DND-41 (cell line): Measurements from ENCODE around the gene NUFIP1.

Source experiments
- ATAC-seq: fragments of 200-7000 bp; cut with Tn5 transposase; 3 replicates; pipeline ENCODE4 v1.9.1; 2021; ENCODE audit warnings: low read depth; ENCODE audit not compliant: insufficient read depth
- DNase-seq: peaks from one replicate; pipeline ENCODE4 v3.0.0-alpha.2; 2020
- H2AFZ ChIP-seq: 2 replicates; pipeline ENCODE4 v1.6.0; 2012; ENCODE audit warnings: low read depth, low read length
- H3K27ac ChIP-seq: 2 replicates; pipeline ENCODE4 v1.5.1; 2012; ENCODE audit warnings: low read length, inconsistent platforms
- H3K27me3 ChIP-seq: fragments of 200-600 bp; sonication (generic); 2 replicates; pipeline ENCODE4 v1.6.0; 2012; ENCODE audit warnings: low read length, mild to moderate bottlenecking, inconsistent platforms; ENCODE audit not compliant: insufficient read depth, poor library complexity
- H3K36me3 ChIP-seq: 2 replicates; pipeline ENCODE4 v1.5.1; 2012; ENCODE audit warnings: low read length, inconsistent platforms; ENCODE audit not compliant: insufficient read depth
- H3K4me1 ChIP-seq: 2 replicates; pipeline ENCODE4 v1.5.1; 2012; ENCODE audit warnings: mild to moderate bottlenecking, low read length; ENCODE audit not compliant: insufficient read depth
- H3K4me2 ChIP-seq: 2 replicates; pipeline ENCODE4 v1.6.0; 2012; ENCODE audit warnings: mild to moderate bottlenecking, moderate library complexity, low read length, inconsistent platforms; ENCODE audit not compliant: insufficient read depth
- H3K4me3 ChIP-seq, 2 experiments: fragments of 200-600 bp in 1 of 2; shearing (Covaris generic) in 1 of 2; 2 replicates each; pipeline ENCODE4 v1.5.1; 2012 to 2016; ENCODE audit warnings: inconsistent platforms in 2 of 2, low read length in 2 of 2, mild to moderate bottlenecking in 2 of 2, low read depth in 1 of 2, moderate library complexity in 1 of 2
- H3K79me2 ChIP-seq: 2 replicates; pipeline ENCODE4 v1.6.0; 2012; ENCODE audit warnings: low read length, inconsistent platforms; ENCODE audit not compliant: insufficient read depth
- H3K9ac ChIP-seq: 2 replicates; pipeline ENCODE4 v1.6.0; 2012; ENCODE audit warnings: low read depth, mild to moderate bottlenecking, inconsistent platforms, low read length, moderate library complexity
- H3K9me3 ChIP-seq: 2 replicates; pipeline ENCODE4 v1.5.1; 2012; ENCODE audit warnings: low read length, moderate library complexity, mild to moderate bottlenecking, inconsistent platforms; ENCODE audit not compliant: insufficient read depth, severe bottlenecking
- H4K20me1 ChIP-seq: 2 replicates; pipeline ENCODE4 v1.6.0; 2012; ENCODE audit warnings: low read length; ENCODE audit not compliant: insufficient read depth
- EZH2 ChIP-seq: IDR thresholded peaks from 3 replicates; pipeline ENCODE4 v1.6.1; 2012; ENCODE audit warnings: borderline replicate concordance, low read depth, mild to moderate bottlenecking, moderate library complexity, low read length, inconsistent platforms; ENCODE audit not compliant: severe bottlenecking
- TF ChIP-seq, protein P1 (sequence below): IDR thresholded peaks from 2 replicates; pipeline ENCODE4 v1.5.1; 2012; ENCODE audit warnings: borderline replicate concordance, low read length, moderate library complexity, mild to moderate bottlenecking; ENCODE audit not compliant: poor library complexity, severe bottlenecking; ENCODE audit errors: extremely low read depth

Gene NUFIP1

DNA sequence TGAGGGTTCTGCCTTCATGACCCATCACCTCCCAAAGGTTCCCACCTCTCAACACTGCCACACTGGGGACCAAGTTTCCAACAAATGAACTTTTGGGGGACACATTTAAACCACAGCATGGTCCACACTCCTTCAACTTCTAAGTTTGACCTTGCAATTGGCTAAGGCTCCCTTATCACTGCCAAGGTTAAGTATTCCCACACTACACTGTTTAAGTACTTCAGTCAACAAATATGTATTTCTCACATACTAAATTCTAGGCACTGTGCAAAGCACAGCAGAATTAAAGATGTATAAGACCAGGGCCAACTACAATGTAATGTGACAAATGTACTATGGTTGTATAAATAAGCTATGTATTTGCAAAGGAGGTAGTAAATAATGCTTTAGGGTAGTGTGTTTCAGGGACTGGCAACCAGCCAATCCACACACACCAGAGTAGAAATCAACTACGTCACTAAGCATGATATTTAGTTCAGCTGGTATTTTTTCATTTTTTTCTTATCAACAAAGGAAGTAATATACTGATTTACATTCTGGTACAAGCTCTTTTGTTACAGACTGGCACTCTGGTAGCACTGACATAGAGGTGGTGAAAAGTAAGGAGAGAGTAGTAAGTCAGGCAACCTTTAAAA lies 12.2 kb downstream of the NUFIP1 start:
- ATAC-seq (no peak), DNase-seq (no peak)
- peaks cover 7% of the 10 kb centered on the region; the same call in 1 of the 2 replicates for H4K20me1 ChIP-seq
- no peak for TF ChIP-seq EZH2
- TF ChIP-seq, protein P1, sequence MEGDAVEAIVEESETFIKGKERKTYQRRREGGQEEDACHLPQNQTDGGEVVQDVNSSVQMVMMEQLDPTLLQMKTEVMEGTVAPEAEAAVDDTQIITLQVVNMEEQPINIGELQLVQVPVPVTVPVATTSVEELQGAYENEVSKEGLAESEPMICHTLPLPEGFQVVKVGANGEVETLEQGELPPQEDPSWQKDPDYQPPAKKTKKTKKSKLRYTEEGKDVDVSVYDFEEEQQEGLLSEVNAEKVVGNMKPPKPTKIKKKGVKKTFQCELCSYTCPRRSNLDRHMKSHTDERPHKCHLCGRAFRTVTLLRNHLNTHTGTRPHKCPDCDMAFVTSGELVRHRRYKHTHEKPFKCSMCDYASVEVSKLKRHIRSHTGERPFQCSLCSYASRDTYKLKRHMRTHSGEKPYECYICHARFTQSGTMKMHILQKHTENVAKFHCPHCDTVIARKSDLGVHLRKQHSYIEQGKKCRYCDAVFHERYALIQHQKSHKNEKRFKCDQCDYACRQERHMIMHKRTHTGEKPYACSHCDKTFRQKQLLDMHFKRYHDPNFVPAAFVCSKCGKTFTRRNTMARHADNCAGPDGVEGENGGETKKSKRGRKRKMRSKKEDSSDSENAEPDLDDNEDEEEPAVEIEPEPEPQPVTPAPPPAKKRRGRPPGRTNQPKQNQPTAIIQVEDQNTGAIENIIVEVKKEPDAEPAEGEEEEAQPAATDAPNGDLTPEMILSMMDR: no peak
- no peak overlapping the region for H3K4me2 ChIP-seq
- H3K4me3 ChIP-seq: no peak overlapping the region
- peaks cover 75% of the 10 kb centered on the region for H3K36me3 ChIP-seq
- no peak overlapping the region for H3K9ac ChIP-seq
- no peak overlapping the region for H2AFZ ChIP-seq
- H3K79me2 ChIP-seq: peaks cover 2% of the 10 kb centered on the region; the same call in 1 of the 2 replicates
- no peak overlapping the region for H3K27ac ChIP-seq
- no peaks in the 10 kb centered on the region for H3K4me1 ChIP-seq
- H3K27me3 ChIP-seq: no peaks in the 10 kb centered on the region
- no peaks in the 10 kb centered on the region for H3K9me3 ChIP-seq

DNA sequence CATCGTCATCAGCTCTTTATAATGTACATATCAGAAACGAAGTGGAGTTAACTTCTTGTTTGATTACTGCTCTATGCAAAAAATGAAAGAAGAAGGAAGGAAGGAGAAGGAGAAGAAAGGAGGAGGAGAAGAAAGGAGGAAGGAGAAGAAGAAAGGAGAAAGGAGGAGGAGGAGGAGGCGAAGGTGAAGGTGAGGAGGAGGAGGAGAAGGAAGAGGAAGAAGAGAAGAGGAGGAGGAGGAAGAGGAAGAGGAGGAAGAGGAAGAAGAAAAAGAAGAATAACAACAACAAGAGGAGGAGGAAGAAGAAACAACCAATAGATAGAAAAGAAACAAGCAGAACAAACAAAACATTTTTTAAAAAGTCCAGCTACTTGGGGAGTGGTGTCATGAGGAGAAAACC lies 13.1 kb downstream of the NUFIP1 start:
- ATAC-seq: no peak
- 0 out of 2 replicates have a peak, but pooled peaks cover 4% of the 10 kb centered on the region for H3K79me2 ChIP-seq
- H3K36me3 ChIP-seq: peaks cover 73% of the 10 kb centered on the region
- H3K4me3 ChIP-seq: no peak overlapping the region
- H3K4me2 ChIP-seq: no peak overlapping the region
- no peaks in the 10 kb centered on the region for H3K27me3 ChIP-seq
- no peaks in the 10 kb centered on the region for H3K9me3 ChIP-seq
- no peak overlapping the region for H3K9ac ChIP-seq
- no peaks in the 10 kb centered on the region for H3K4me1 ChIP-seq
- no peak for DNase-seq
- no peak for TF ChIP-seq EZH2
- TF ChIP-seq, protein P1: no peak
- H2AFZ ChIP-seq: no peak overlapping the region
- H3K27ac ChIP-seq: no peak overlapping the region
- H4K20me1 ChIP-seq: peaks cover 7% of the 10 kb centered on the region; the same call in 1 of the 2 replicates

DNA sequence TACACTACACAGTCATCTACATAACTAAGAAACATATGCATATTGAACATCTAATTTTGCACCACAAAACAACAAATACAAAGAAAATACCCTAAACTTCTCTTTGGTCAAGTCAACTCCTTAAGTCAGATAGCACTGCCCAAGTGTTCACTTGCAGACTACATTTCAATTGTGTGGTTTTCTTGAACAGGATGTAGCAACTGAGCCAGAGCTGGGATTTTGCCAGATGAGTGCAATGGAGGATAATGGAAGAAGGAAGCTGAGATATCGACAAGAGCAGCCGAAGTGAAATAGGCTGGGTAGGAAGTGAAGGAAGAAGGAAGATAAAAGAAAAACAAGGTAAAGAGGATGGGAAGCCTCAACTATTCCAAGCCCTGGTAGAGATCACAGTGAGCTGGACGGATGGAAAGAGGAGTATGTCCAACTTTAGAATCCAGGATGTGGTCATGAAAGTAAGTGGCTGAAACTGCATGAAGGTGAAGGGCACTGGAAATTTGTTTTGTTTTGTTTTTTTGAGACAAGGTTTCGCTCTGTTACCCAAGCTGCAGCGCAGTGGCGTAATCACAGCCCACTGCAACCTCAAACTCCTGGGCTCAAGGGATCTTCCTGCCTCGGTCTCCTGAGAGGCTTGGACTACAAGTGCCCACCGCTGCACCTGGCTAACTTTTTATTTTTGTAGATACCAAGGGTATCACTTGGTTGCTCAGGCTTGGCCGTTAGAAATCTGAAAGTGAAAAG lies 15.0 kb downstream of the NUFIP1 start:
- peaks cover 4% of the 10 kb centered on the region; the same call in 1 of the 2 replicates for H4K20me1 ChIP-seq
- H3K4me2 ChIP-seq: no peak overlapping the region
- DNase-seq (no peak), ATAC-seq (no peak)
- H3K27ac ChIP-seq: no peak overlapping the region
- no peaks in the 10 kb centered on the region for H3K9me3 ChIP-seq
- H3K4me3 ChIP-seq: no peak overlapping the region
- no peak for TF ChIP-seq EZH2
- TF ChIP-seq, protein P1: no peak
- no peaks in the 10 kb centered on the region for H3K27me3 ChIP-seq
- H3K9ac ChIP-seq: no peak overlapping the region
- H3K36me3 ChIP-seq: peaks cover 57% of the 10 kb centered on the region
- H2AFZ ChIP-seq: no peak overlapping the region
- H3K4me1 ChIP-seq: no peaks in the 10 kb centered on the region
- 0 out of 2 replicates have a peak, but pooled peaks cover 4% of the 10 kb centered on the region for H3K79me2 ChIP-seq
